Neural progenitor cell (in vitro differentiated cells): Measurements from ENCODE around the gene CYP3A5. TPM values are rescaled to one million over a fixed set of nuclear protein-coding genes. Genes with fewer than 3 reads are reported as not detected.

Experiments
- DNase-seq: peaks from one replicate; pipeline ENCODE4 v3.0.0-alpha.2; 2016; ENCODE audit warnings: low spot score
- H2AFZ ChIP-seq: fragments of 200-600 bp; sonication (generic); replicated peaks from 2 replicates; pipeline ENCODE4 v1.6.1; 2016; ENCODE audit warnings: antibody characterized with exemption
- H3F3A ChIP-seq: fragments of 200-600 bp; sonication (generic); 2 replicates; pipeline ENCODE4 v1.6.1; 2016; ENCODE audit warnings: antibody characterized with exemption, low read depth
- H3K27ac ChIP-seq: fragments of 200-600 bp; sonication (generic); 2 replicates; pipeline ENCODE4 v1.5.1; 2016; ENCODE audit warnings: mild to moderate bottlenecking
- H3K27me3 ChIP-seq: fragments of 200-600 bp; sonication (generic); 2 replicates; pipeline ENCODE4 v1.6.1; 2016; ENCODE audit warnings: mild to moderate bottlenecking, moderate library complexity
- H3K36me3 ChIP-seq: fragments of 200-600 bp; sonication (generic); 2 replicates; pipeline ENCODE4 v1.5.1; 2016
- H3K4me1 ChIP-seq: fragments of 200-600 bp; sonication (generic); 2 replicates; pipeline ENCODE4 v1.6.1; 2016; ENCODE audit warnings: mixed run types
- H3K4me2 ChIP-seq: fragments of 200-600 bp; sonication (generic); 2 replicates; pipeline ENCODE4 v1.6.1; 2016
- H3K4me3 ChIP-seq: fragments of 200-600 bp; sonication (generic); 2 replicates; pipeline ENCODE4 v1.5.1; 2016
- H3K79me2 ChIP-seq: fragments of 200-600 bp; sonication (generic); 2 replicates; pipeline ENCODE4 v1.6.1; 2016; ENCODE audit warnings: low read depth
- H3K9ac ChIP-seq: fragments of 200-600 bp; sonication (generic); 2 replicates; pipeline ENCODE4 v1.6.1; 2016
- H3K9me3 ChIP-seq: fragments of 200-600 bp; sonication (generic); 2 replicates; pipeline ENCODE4 v1.5.1; 2016; ENCODE audit warnings: low read depth
- H4K20me1 ChIP-seq: fragments of 200-600 bp; sonication (generic); 2 replicates; pipeline ENCODE4 v1.6.1; 2016; ENCODE audit warnings: low read depth
- H3K27ac Mint-ChIP-seq: 3 replicates; pipeline ENCODE4 v1.8.0; 2021; ENCODE audit warnings: mixed read lengths
- H3K27me3 Mint-ChIP-seq: 2 replicates; pipeline ENCODE4 v1.8.0; 2022; ENCODE audit warnings: low read depth, mild to moderate bottlenecking, inconsistent platforms, moderate library complexity, mixed read lengths; ENCODE audit not compliant: insufficient read depth
- H3K36me3 Mint-ChIP-seq: 3 replicates; pipeline ENCODE4 v1.8.0; 2021; ENCODE audit warnings: mixed read lengths
- H3K4me1 Mint-ChIP-seq: 3 replicates; pipeline ENCODE4 v1.8.0; 2021; ENCODE audit warnings: mixed read lengths
- H3K4me3 Mint-ChIP-seq: 3 replicates; pipeline ENCODE4 v1.8.0; 2021; ENCODE audit warnings: mild to moderate bottlenecking, moderate library complexity, mixed read lengths
- H3K9me3 Mint-ChIP-seq: 3 replicates; pipeline ENCODE4 v1.8.0; 2020; ENCODE audit warnings: mixed read lengths
- EZH2 ChIP-seq: fragments of 200-600 bp; sonication (generic); IDR thresholded peaks from 2 replicates; pipeline ENCODE4 v1.6.1; 2017; ENCODE audit warnings: antibody characterized with exemption, mild to moderate bottlenecking, moderate library complexity
- EZH2phosphoT487 ChIP-seq: fragments of 200-600 bp; sonication (generic); IDR thresholded peaks from 2 replicates; pipeline ENCODE4 v1.6.1; 2017; ENCODE audit warnings: antibody characterized with exemption
- total RNA-seq: library from RNA; depleted of rRNA; stranded (reverse); fragments of >200 nt; gene quantifications from 2 replicates; pipeline ENCODE4 v1.2.3, GENCODE V29; 2015; ENCODE audit warnings: low replicate concordance
- TF ChIP-seq, protein P1 (sequence below): fragments of 200-600 bp; sonication (generic); IDR thresholded peaks from 2 replicates; pipeline ENCODE4 v1.5.1; 2017; ENCODE audit warnings: antibody characterized with exemption, mild to moderate bottlenecking

CYP3A5 gene
- total RNA-seq, 1 donor from 2014 or later = not detected

- Histone ChIP-seq H3K27ac (no peak overlapping the region), H3K4me2 (no peak overlapping the region), H4K20me1 (peaks cover 15% of the 10 kb centered on the region), H3K79me2 (peaks cover 3% of the 10 kb centered on the region), H3K9ac (no peak overlapping the region), H3K27me3 (no peaks in the 10 kb centered on the region), H3F3A (no peaks in the 10 kb centered on the region), H3K36me3 (peaks cover 12% of the 10 kb centered on the region), H3K4me1 (no peaks in the 10 kb centered on the region), H2AFZ (no peak overlapping the region), H3K9me3 (no peaks in the 10 kb centered on the region), H3K4me3 (no peak overlapping the region)
- Mint-ChIP-seq H3K9me3 (no peaks in the 10 kb centered on the region), H3K4me1 (no peaks in the 10 kb centered on the region), H3K27me3 (peaks cover 9% of the 10 kb centered on the region), H3K4me3 (no peak overlapping the region), H3K27ac (no peak overlapping the region), H3K36me3 (peaks cover 40% of the 10 kb centered on the region)
- TF ChIP-seq EZH2 (no peak), EZH2phosphoT487 (no peak)
- TF ChIP-seq, protein P1, sequence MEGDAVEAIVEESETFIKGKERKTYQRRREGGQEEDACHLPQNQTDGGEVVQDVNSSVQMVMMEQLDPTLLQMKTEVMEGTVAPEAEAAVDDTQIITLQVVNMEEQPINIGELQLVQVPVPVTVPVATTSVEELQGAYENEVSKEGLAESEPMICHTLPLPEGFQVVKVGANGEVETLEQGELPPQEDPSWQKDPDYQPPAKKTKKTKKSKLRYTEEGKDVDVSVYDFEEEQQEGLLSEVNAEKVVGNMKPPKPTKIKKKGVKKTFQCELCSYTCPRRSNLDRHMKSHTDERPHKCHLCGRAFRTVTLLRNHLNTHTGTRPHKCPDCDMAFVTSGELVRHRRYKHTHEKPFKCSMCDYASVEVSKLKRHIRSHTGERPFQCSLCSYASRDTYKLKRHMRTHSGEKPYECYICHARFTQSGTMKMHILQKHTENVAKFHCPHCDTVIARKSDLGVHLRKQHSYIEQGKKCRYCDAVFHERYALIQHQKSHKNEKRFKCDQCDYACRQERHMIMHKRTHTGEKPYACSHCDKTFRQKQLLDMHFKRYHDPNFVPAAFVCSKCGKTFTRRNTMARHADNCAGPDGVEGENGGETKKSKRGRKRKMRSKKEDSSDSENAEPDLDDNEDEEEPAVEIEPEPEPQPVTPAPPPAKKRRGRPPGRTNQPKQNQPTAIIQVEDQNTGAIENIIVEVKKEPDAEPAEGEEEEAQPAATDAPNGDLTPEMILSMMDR = no peak
- DNase-seq = no peak
Measured at GRCh38 chr7:99624484-99624883, 55.3 kb downstream of the CYP3A5 start.

GRCh38 chr7:99623702-99624447 lies 55.9 kb downstream of the CYP3A5 start:
- H3K36me3 ChIP-seq = peaks cover 12% of the 10 kb centered on the region
- no peaks in the 10 kb centered on the region for H3F3A ChIP-seq
- H4K20me1 ChIP-seq = peaks cover 15% of the 10 kb centered on the region
- peaks cover 3% of the 10 kb centered on the region for H3K79me2 ChIP-seq
- no peak overlapping the region for H2AFZ ChIP-seq
- DNase-seq = no peak
- Mint-ChIP-seq H3K4me1 (no peaks in the 10 kb centered on the region), H3K4me3 (no peak overlapping the region), H3K9me3 (no peaks in the 10 kb centered on the region), H3K36me3 (peaks cover 42% of the 10 kb centered on the region), H3K27me3 (peaks cover 7% of the 10 kb centered on the region), H3K27ac (no peak overlapping the region)
- TF ChIP-seq EZH2 (no peak), EZH2phosphoT487 (no peak)
- TF ChIP-seq, protein P1 = no peak
- H3K27ac ChIP-seq = no peak overlapping the region
- no peak overlapping the region for H3K4me3 ChIP-seq
- H3K27me3 ChIP-seq = no peaks in the 10 kb centered on the region
- no peak overlapping the region for H3K9ac ChIP-seq
- no peak overlapping the region for H3K4me2 ChIP-seq
- no peaks in the 10 kb centered on the region for H3K4me1 ChIP-seq
- no peaks in the 10 kb centered on the region for H3K9me3 ChIP-seq

DNA sequence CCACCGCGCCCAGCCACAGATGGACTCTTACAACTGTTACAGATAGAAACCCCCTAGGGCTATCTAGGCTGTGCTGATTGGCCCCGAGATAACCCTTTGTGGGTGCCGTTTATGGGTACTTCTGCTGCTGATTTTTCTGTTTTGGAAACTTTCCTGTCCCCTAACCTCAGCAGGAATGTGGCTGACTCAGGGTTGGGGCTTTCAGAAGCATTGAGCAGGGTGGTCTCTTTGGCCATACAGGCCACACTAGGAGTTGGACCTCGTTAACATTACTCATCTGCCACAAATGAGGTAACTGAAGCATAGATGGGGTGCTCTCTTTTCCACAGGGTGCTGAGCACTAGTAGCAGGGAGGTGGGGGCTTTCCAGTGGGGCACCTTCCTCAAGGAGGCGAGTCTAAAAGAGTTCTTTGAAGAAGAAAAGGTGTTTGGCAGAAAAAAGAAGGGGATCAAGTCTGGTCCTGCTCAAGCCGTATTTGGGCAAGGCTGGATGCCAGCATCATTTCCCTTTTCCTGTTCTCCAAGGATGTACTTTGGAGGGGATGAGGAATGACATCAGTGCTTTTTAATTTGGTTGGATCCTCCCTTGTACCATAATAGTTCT lies 56.6 kb downstream of the CYP3A5 start:
- H3K9ac ChIP-seq = no peak overlapping the region
- H3K36me3 ChIP-seq = peaks cover 12% of the 10 kb centered on the region
- peaks cover 40% of the 10 kb centered on the region for H3K36me3 Mint-ChIP-seq
- H3K27me3 ChIP-seq = no peaks in the 10 kb centered on the region
- H3K4me3 ChIP-seq = no peak overlapping the region
- no peaks in the 10 kb centered on the region for H3K9me3 ChIP-seq
- no peak overlapping the region for H3K4me3 Mint-ChIP-seq
- peaks cover 5% of the 10 kb centered on the region for H3K79me2 ChIP-seq
- no peak overlapping the region for H2AFZ ChIP-seq
- H3K4me1 Mint-ChIP-seq = peaks cover 4% of the 10 kb centered on the region
- H3K27ac ChIP-seq = no peak overlapping the region
- H3K27me3 Mint-ChIP-seq = peaks cover 7% of the 10 kb centered on the region
- H3K4me2 ChIP-seq = no peak overlapping the region
- peaks cover 9% of the 10 kb centered on the region for H4K20me1 ChIP-seq
- H3K9me3 Mint-ChIP-seq = no peaks in the 10 kb centered on the region
- DNase-seq = no peak
- no peaks in the 10 kb centered on the region for H3F3A ChIP-seq
- no peaks in the 10 kb centered on the region for H3K4me1 ChIP-seq
- TF ChIP-seq EZH2phosphoT487 (no peak), EZH2 (no peak)
- H3K27ac Mint-ChIP-seq = no peak overlapping the region

- Histone ChIP-seq H3K79me2 (peaks cover 11% of the 10 kb centered on the region), H3K27ac (no peak overlapping the region), H3K4me1 (peaks cover 3% of the 10 kb centered on the region), H3K36me3 (peaks cover 12% of the 10 kb centered on the region), H3K4me3 (no peak overlapping the region), H3K9me3 (no peaks in the 10 kb centered on the region), H3F3A (no peaks in the 10 kb centered on the region), H3K27me3 (no peaks in the 10 kb centered on the region), H3K4me2 (no peak overlapping the region), H4K20me1 (peaks cover 5% of the 10 kb centered on the region), H3K9ac (no peak overlapping the region), H2AFZ (no peak overlapping the region)
- Mint-ChIP-seq H3K4me1 (peaks cover 10% of the 10 kb centered on the region), H3K4me3 (no peak overlapping the region), H3K9me3 (no peaks in the 10 kb centered on the region), H3K36me3 (peaks cover 40% of the 10 kb centered on the region), H3K27ac (no peak overlapping the region), H3K27me3 (peaks cover 7% of the 10 kb centered on the region)
- no peak for DNase-seq
- TF ChIP-seq EZH2phosphoT487 (no peak), EZH2 (no peak)
- TF ChIP-seq, protein P1 = no peak
Measured at GRCh38 chr7:99622596-99622995, 57.2 kb downstream of the CYP3A5 start.
